DOHH2 (cell line): ENCODE data around the gene EOLA2.

Experiments
- H3F3A ChIP-seq: fragments of 200-600 bp; sonication (generic), shearing (Covaris generic); 2 replicates; pipeline ENCODE4 v1.6.0; 2016; ENCODE audit warnings: antibody characterized with exemption, mild to moderate bottlenecking; ENCODE audit not compliant: control insufficient read depth, insufficient read depth
- H3K27ac ChIP-seq: fragments of 200-600 bp; sonication (generic); 2 replicates; pipeline ENCODE4 v1.5.1; 2014; ENCODE audit warnings: low read depth, mild to moderate bottlenecking, low read length, moderate library complexity
- H3K27me3 ChIP-seq: fragments of 200-600 bp; sonication (generic); 2 replicates; pipeline ENCODE4 v1.6.1; 2014; ENCODE audit warnings: mild to moderate bottlenecking, low read length, mixed read lengths; ENCODE audit not compliant: control insufficient read depth
- H3K36me3 ChIP-seq: fragments of 200-600 bp; sonication (generic); 2 replicates; pipeline ENCODE4 v1.6.1; 2014; ENCODE audit warnings: mild to moderate bottlenecking, low read length, moderate library complexity, mixed read lengths; ENCODE audit not compliant: control insufficient read depth
- H3K4me1 ChIP-seq: fragments of 200-600 bp; sonication (generic); 2 replicates; pipeline ENCODE4 v1.6.1; 2014; ENCODE audit warnings: mild to moderate bottlenecking, low read length, mixed read lengths; ENCODE audit not compliant: control insufficient read depth
- H3K4me2 ChIP-seq: fragments of 200-600 bp; sonication (generic); 2 replicates; pipeline ENCODE4 v1.6.0; 2014; ENCODE audit warnings: mild to moderate bottlenecking, low read length, moderate library complexity
- H3K4me3 ChIP-seq: fragments of 200-600 bp; sonication (generic); 2 replicates; pipeline ENCODE4 v1.5.1; 2014; ENCODE audit warnings: mild to moderate bottlenecking, low read length, mixed read lengths
- H3K79me2 ChIP-seq: fragments of 200-600 bp; sonication (generic); 2 replicates; pipeline ENCODE4 v1.6.1; 2014; ENCODE audit warnings: mild to moderate bottlenecking, low read length, mixed read lengths; ENCODE audit not compliant: control insufficient read depth
- H3K9me2 ChIP-seq: fragments of 200-600 bp; sonication (generic); replicated peaks from 2 replicates; pipeline ENCODE4 v1.6.1; 2014; ENCODE audit warnings: mild to moderate bottlenecking, low read length, mixed read lengths; ENCODE audit not compliant: control insufficient read depth
- H3K9me3 ChIP-seq: fragments of 200-600 bp; sonication (generic); 2 replicates; pipeline ENCODE4 v1.6.1; 2014; ENCODE audit warnings: antibody characterized with exemption, low read length, mixed read lengths; ENCODE audit not compliant: control insufficient read depth, insufficient read depth
- H4K20me1 ChIP-seq: fragments of 200-600 bp; sonication (generic); 2 replicates; pipeline ENCODE4 v1.6.0; 2014; ENCODE audit warnings: low read depth, mild to moderate bottlenecking, antibody characterized with exemption, low read length, moderate library complexity; ENCODE audit not compliant: control insufficient read depth, insufficient read depth
- CTCF ChIP-seq: fragments of 200-600 bp; sonication (generic); IDR thresholded peaks from one replicate; pipeline ENCODE4 v1.5.1; 2014; ENCODE audit warnings: antibody characterized with exemption, mild to moderate bottlenecking, low read depth, low read length; ENCODE audit not compliant: poor library complexity, severe bottlenecking
- EZH2phosphoT487 ChIP-seq: fragments of 200-600 bp; sonication (generic); IDR thresholded peaks from 2 replicates; pipeline ENCODE4 v1.6.1; 2017; ENCODE audit warnings: borderline replicate concordance, mild to moderate bottlenecking, antibody characterized with exemption, low read length, moderate library complexity, mixed read lengths

Gene EOLA2

GRCh38 chrX:149910178-149910695, 28.1 kb downstream of the EOLA2 start:
- Histone ChIP-seq H3K9me3 (no peaks in the 10 kb centered on the region), H3K4me1 (no peaks in the 10 kb centered on the region), H3K36me3 (no peaks in the 10 kb centered on the region), H3K4me2 (no peak overlapping the region), H3K4me3 (no peak overlapping the region), H3K27me3 (no peaks in the 10 kb centered on the region), H3K79me2 (no peaks in the 10 kb centered on the region), H3K9me2 (no peaks in the 10 kb centered on the region), H4K20me1 (no peaks in the 10 kb centered on the region), H3F3A (no peaks in the 10 kb centered on the region), H3K27ac (no peak overlapping the region)
- no peak for TF ChIP-seq CTCF
- TF ChIP-seq EZH2phosphoT487: no peak

- no peaks in the 10 kb centered on the region for H3K9me2 ChIP-seq
- no peaks in the 10 kb centered on the region for H4K20me1 ChIP-seq
- no peaks in the 10 kb centered on the region for H3K36me3 ChIP-seq
- H3K9me3 ChIP-seq: no peaks in the 10 kb centered on the region
- no peaks in the 10 kb centered on the region for H3K4me1 ChIP-seq
- H3F3A ChIP-seq: no peaks in the 10 kb centered on the region
- no peak overlapping the region for H3K4me3 ChIP-seq
- H3K27me3 ChIP-seq: no peaks in the 10 kb centered on the region
- H3K79me2 ChIP-seq: no peaks in the 10 kb centered on the region
- no peak for TF ChIP-seq EZH2phosphoT487
- no peak for TF ChIP-seq CTCF
- no peak overlapping the region for H3K4me2 ChIP-seq
- no peak overlapping the region for H3K27ac ChIP-seq
Measured at GRCh38 chrX:149909324-149910177, 28.7 kb downstream of the EOLA2 start.

- Histone ChIP-seq H3K4me3 (no peak overlapping the region), H3K4me2 (no peak overlapping the region), H3K27me3 (no peaks in the 10 kb centered on the region), H3K9me2 (no peaks in the 10 kb centered on the region), H3K27ac (no peak overlapping the region), H3F3A (no peaks in the 10 kb centered on the region), H3K36me3 (no peaks in the 10 kb centered on the region), H3K79me2 (no peaks in the 10 kb centered on the region), H3K4me1 (no peaks in the 10 kb centered on the region), H4K20me1 (no peaks in the 10 kb centered on the region), H3K9me3 (no peaks in the 10 kb centered on the region)
- TF ChIP-seq CTCF: no peak
- TF ChIP-seq EZH2phosphoT487: no peak
Measured at GRCh38 chrX:149908727-149909126, 29.6 kb downstream of the EOLA2 start.
